Neural progenitor cell (in vitro differentiated cells): ENCODE results near the gene KIF24. TPM values are rescaled to one million over a fixed set of nuclear protein-coding genes. Genes with fewer than 3 reads are reported as not detected.

Experiments
- DNase-seq: peaks from one replicate; pipeline ENCODE4 v3.0.0-alpha.2; 2016; ENCODE audit warnings: low spot score
- H2AFZ ChIP-seq: fragments of 200-600 bp; sonication (generic); replicated peaks from 2 replicates; pipeline ENCODE4 v1.6.1; 2016; ENCODE audit warnings: antibody characterized with exemption
- H3F3A ChIP-seq: fragments of 200-600 bp; sonication (generic); 2 replicates; pipeline ENCODE4 v1.6.1; 2016; ENCODE audit warnings: antibody characterized with exemption, low read depth
- H3K27ac ChIP-seq: fragments of 200-600 bp; sonication (generic); 2 replicates; pipeline ENCODE4 v1.5.1; 2016; ENCODE audit warnings: mild to moderate bottlenecking
- H3K27me3 ChIP-seq: fragments of 200-600 bp; sonication (generic); 2 replicates; pipeline ENCODE4 v1.6.1; 2016; ENCODE audit warnings: mild to moderate bottlenecking, moderate library complexity
- H3K36me3 ChIP-seq: fragments of 200-600 bp; sonication (generic); 2 replicates; pipeline ENCODE4 v1.5.1; 2016
- H3K4me1 ChIP-seq: fragments of 200-600 bp; sonication (generic); 2 replicates; pipeline ENCODE4 v1.6.1; 2016; ENCODE audit warnings: mixed run types
- H3K4me2 ChIP-seq: fragments of 200-600 bp; sonication (generic); 2 replicates; pipeline ENCODE4 v1.6.1; 2016
- H3K4me3 ChIP-seq: fragments of 200-600 bp; sonication (generic); 2 replicates; pipeline ENCODE4 v1.5.1; 2016
- H3K79me2 ChIP-seq: fragments of 200-600 bp; sonication (generic); 2 replicates; pipeline ENCODE4 v1.6.1; 2016; ENCODE audit warnings: low read depth
- H3K9ac ChIP-seq: fragments of 200-600 bp; sonication (generic); 2 replicates; pipeline ENCODE4 v1.6.1; 2016
- H3K9me3 ChIP-seq: fragments of 200-600 bp; sonication (generic); 2 replicates; pipeline ENCODE4 v1.5.1; 2016; ENCODE audit warnings: low read depth
- H4K20me1 ChIP-seq: fragments of 200-600 bp; sonication (generic); 2 replicates; pipeline ENCODE4 v1.6.1; 2016; ENCODE audit warnings: low read depth
- H3K27ac Mint-ChIP-seq: 3 replicates; pipeline ENCODE4 v1.8.0; 2021; ENCODE audit warnings: mixed read lengths
- H3K27me3 Mint-ChIP-seq: 2 replicates; pipeline ENCODE4 v1.8.0; 2022; ENCODE audit warnings: low read depth, mild to moderate bottlenecking, inconsistent platforms, moderate library complexity, mixed read lengths; ENCODE audit not compliant: insufficient read depth
- H3K36me3 Mint-ChIP-seq: 3 replicates; pipeline ENCODE4 v1.8.0; 2021; ENCODE audit warnings: mixed read lengths
- H3K4me1 Mint-ChIP-seq: 3 replicates; pipeline ENCODE4 v1.8.0; 2021; ENCODE audit warnings: mixed read lengths
- H3K4me3 Mint-ChIP-seq: 3 replicates; pipeline ENCODE4 v1.8.0; 2021; ENCODE audit warnings: mild to moderate bottlenecking, moderate library complexity, mixed read lengths
- H3K9me3 Mint-ChIP-seq: 3 replicates; pipeline ENCODE4 v1.8.0; 2020; ENCODE audit warnings: mixed read lengths
- CTCF ChIP-seq: fragments of 200-600 bp; sonication (generic); IDR thresholded peaks from 2 replicates; pipeline ENCODE4 v1.5.1; 2017; ENCODE audit warnings: antibody characterized with exemption, mild to moderate bottlenecking
- EZH2 ChIP-seq: fragments of 200-600 bp; sonication (generic); IDR thresholded peaks from 2 replicates; pipeline ENCODE4 v1.6.1; 2017; ENCODE audit warnings: antibody characterized with exemption, mild to moderate bottlenecking, moderate library complexity
- EZH2phosphoT487 ChIP-seq: fragments of 200-600 bp; sonication (generic); IDR thresholded peaks from 2 replicates; pipeline ENCODE4 v1.6.1; 2017; ENCODE audit warnings: antibody characterized with exemption
- total RNA-seq: library from RNA; depleted of rRNA; stranded (reverse); fragments of >200 nt; gene quantifications from 2 replicates; pipeline ENCODE4 v1.2.3, GENCODE V29; 2015; ENCODE audit warnings: low replicate concordance

Gene KIF24
- total RNA-seq: 9.4 and 10.7 TPM in 2 replicates

GRCh38 chr9:34328987-34329832 lies at the start of gene KIF24, which contains the start of gene NUDT2:
KIF24 (minus strand) TSS chr9:34329268; CDS start chr9:34311346, 17,922 bp downstream.
NUDT2 (plus strand) TSS chr9:34329569; CDS start chr9:34339040, 9,471 bp downstream.
- Mint-ChIP-seq H3K4me1 (peaks cover 36% of the 10 kb centered on the region), H3K4me3 (peak within 1 kb of the TSS; percentile 97), H3K9me3 (no peaks in the 10 kb centered on the region), H3K36me3 (no peaks in the 10 kb centered on the region), H3K27me3 (peaks cover 3% of the 10 kb centered on the region), H3K27ac (peak within 1 kb of the TSS; percentile 97)
- Histone ChIP-seq H3K9me3 (no peaks in the 10 kb centered on the region), H3K79me2 (peaks cover 55% of the 10 kb centered on the region), H3K9ac (peak within 1 kb of the TSS; percentile 95), H2AFZ (peak within 1 kb of the TSS; percentile 89), H3F3A (peaks cover 39% of the 10 kb centered on the region), H3K36me3 (no peaks in the 10 kb centered on the region), H3K27ac (peak within 1 kb of the TSS; percentile 75), H3K27me3 (no peaks in the 10 kb centered on the region), H4K20me1 (peaks cover 21% of the 10 kb centered on the region), H3K4me2 (peak within 1 kb of the TSS; percentile 87), H3K4me1 (peaks cover 12% of the 10 kb centered on the region), H3K4me3 (peak within 1 kb of the TSS; percentile 77)
- peak; percentile 100 for DNase-seq
- TF ChIP-seq EZH2phosphoT487: no peak
- no peak for TF ChIP-seq EZH2

GRCh38 chr9:34378376-34379060 lies 49.5 kb upstream of the KIF24 start:
- TF ChIP-seq EZH2phosphoT487: no peak
- no peak for TF ChIP-seq EZH2
- TF ChIP-seq CTCF: no peak
- H3K27me3 Mint-ChIP-seq: peaks cover 49% of the 10 kb centered on the region
- H3K36me3 ChIP-seq: no peaks in the 10 kb centered on the region
- no peak overlapping the region for H3K27ac Mint-ChIP-seq
- peaks cover 13% of the 10 kb centered on the region for H3F3A ChIP-seq
- H3K4me1 Mint-ChIP-seq: peaks cover 38% of the 10 kb centered on the region
- peaks cover 100% of the 10 kb centered on the region for H3K27me3 ChIP-seq
- H3K27ac ChIP-seq: no peak overlapping the region
- no peak overlapping the region for H3K4me2 ChIP-seq
- H4K20me1 ChIP-seq: peaks cover 12% of the 10 kb centered on the region
- peaks cover 4% of the 10 kb centered on the region for H3K9me3 Mint-ChIP-seq
- no peaks in the 10 kb centered on the region for H3K79me2 ChIP-seq
- H3K4me3 ChIP-seq: no peak overlapping the region
- peaks cover 7% of the 10 kb centered on the region for H3K4me1 ChIP-seq
- peak overlapping the region; percentile 71 for H3K4me3 Mint-ChIP-seq
- H3K9ac ChIP-seq: no peak overlapping the region
- no peak for DNase-seq
- no peaks in the 10 kb centered on the region for H3K36me3 Mint-ChIP-seq
- H2AFZ ChIP-seq: no peak overlapping the region
- H3K9me3 ChIP-seq: no peaks in the 10 kb centered on the region

- Mint-ChIP-seq H3K36me3 (peaks cover 5% of the 10 kb centered on the region), H3K27ac (no peak overlapping the region), H3K4me3 (peak overlapping the region; percentile 88), H3K27me3 (peaks cover 43% of the 10 kb centered on the region), H3K9me3 (peaks cover 4% of the 10 kb centered on the region), H3K4me1 (peaks cover 38% of the 10 kb centered on the region)
- TF ChIP-seq EZH2phosphoT487: no peak
- no peak for TF ChIP-seq CTCF
- TF ChIP-seq EZH2: no peak
- H3K4me1 ChIP-seq: peaks cover 7% of the 10 kb centered on the region
- H3K27me3 ChIP-seq: peaks cover 92% of the 10 kb centered on the region
- peak overlapping the region; percentile 69 for H3K4me3 ChIP-seq
- no peaks in the 10 kb centered on the region for H3K79me2 ChIP-seq
- H4K20me1 ChIP-seq: peaks cover 12% of the 10 kb centered on the region
- no peaks in the 10 kb centered on the region for H3K9me3 ChIP-seq
- peak; percentile 47 for DNase-seq
- H3K36me3 ChIP-seq: no peaks in the 10 kb centered on the region
- H3K27ac ChIP-seq: no peak overlapping the region
- peaks cover 13% of the 10 kb centered on the region for H3F3A ChIP-seq
- H2AFZ ChIP-seq: peak overlapping the region; percentile 80
- peak overlapping the region; percentile 92 for H3K4me2 ChIP-seq
- no peak overlapping the region for H3K9ac ChIP-seq
These were observed 48.3 kb upstream of the KIF24 start for GRCh38 chr9:34377404-34377746.
